HG03066 (cell line): ENCODE data around the gene ZNF474.

Experiments
- ATAC-seq: cut with Tn5 transposase; IDR thresholded peaks from one replicate; pipeline ENCODE4 v1.9.1; 2021; ENCODE audit warnings: low read depth; ENCODE audit not compliant: unreplicated experiment

ZNF474 gene

GRCh38 chr5:122179701-122180100 is 50.4 kb downstream of the ZNF474 start:
- ATAC-seq, result no peak

- ATAC-seq, result no peak
Measured at GRCh38 chr5:122180146-122180712, 50.9 kb downstream of the ZNF474 start.

- ATAC-seq, result no peak
Measured at GRCh38 chr5:122180863-122181548, 51.7 kb downstream of the ZNF474 start.

- no peak for ATAC-seq
Measured at GRCh38 chr5:122181863-122182262, 52.5 kb downstream of the ZNF474 start.

- no peak for ATAC-seq
Measured at GRCh38 chr5:122182491-122182921, 53.2 kb downstream of the ZNF474 start.

GRCh38 chr5:122183098-122183787 is 53.9 kb downstream of the ZNF474 start:
- no peak for ATAC-seq

GRCh38 chr5:122183788-122184170 is 54.4 kb downstream of the ZNF474 start:
- no peak for ATAC-seq

GRCh38 chr5:122184676-122185255 is 55.4 kb downstream of the ZNF474 start:
- ATAC-seq, result no peak

GRCh38 chr5:122187426-122187825 is 58.1 kb downstream of the ZNF474 start:
- ATAC-seq, result no peak

GRCh38 chr5:122190156-122190555 is 60.8 kb downstream of the ZNF474 start:
- no peak for ATAC-seq

GRCh38 chr5:122192497-122193496 is 63.5 kb downstream of the ZNF474 start:
- peak; percentile 81 for ATAC-seq

- no peak for ATAC-seq
Measured at GRCh38 chr5:122195802-122196394, 66.6 kb downstream of the ZNF474 start.

- ATAC-seq, result no peak
Measured at GRCh38 chr5:122199146-122199545, 69.8 kb downstream of the ZNF474 start.

GRCh38 chr5:122200450-122200849 is 71.1 kb downstream of the ZNF474 start:
- ATAC-seq, result no peak

GRCh38 chr5:122200865-122201264 is 71.5 kb downstream of the ZNF474 start:
- no peak for ATAC-seq

GRCh38 chr5:122201365-122201764 is 72.0 kb downstream of the ZNF474 start:
- ATAC-seq, result no peak

- no peak for ATAC-seq
Measured at GRCh38 chr5:122202952-122203351, 73.6 kb downstream of the ZNF474 start.
